HG03469 (cell line): ENCODE data around the gene CGA.
"Not testable (repeated sequence)": the region's sequence is repeated elsewhere in the genome, so short reads cannot be mapped to it uniquely, and the experiment has no call there.

Experiments used
- ATAC-seq: cut with Tn5 transposase; IDR thresholded peaks from one replicate; pipeline ENCODE4 v1.9.1; 2021; ENCODE audit warnings: mild to moderate bottlenecking, moderate library complexity, moderate number of reproducible peaks; ENCODE audit not compliant: unreplicated experiment

CGA gene

DNA sequence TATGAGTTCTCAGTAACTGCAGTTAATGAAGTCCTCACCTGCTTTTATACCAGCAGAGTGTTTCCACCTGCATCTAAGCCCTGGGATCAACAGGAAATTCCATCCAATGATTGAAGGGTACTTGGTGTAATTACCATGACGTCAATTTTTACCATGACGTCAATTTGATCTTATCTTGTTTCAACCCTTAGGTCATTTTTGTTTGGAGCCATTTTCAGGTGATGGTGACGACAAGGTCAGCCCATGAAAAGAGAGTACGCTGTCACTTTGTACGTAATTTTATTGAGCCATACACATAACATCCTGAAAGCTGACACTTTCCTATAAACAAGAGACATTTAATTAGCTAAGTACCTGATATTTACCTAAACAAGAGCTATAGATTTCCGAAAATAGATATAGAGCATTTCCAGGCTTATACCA lies at the start of gene CGA:
TSS of gene CGA (minus strand) at position 20 of the 423 bp plus-strand sequence. CDS start 6,906 bp downstream, outside the sequence.
- no peak for ATAC-seq

DNA sequence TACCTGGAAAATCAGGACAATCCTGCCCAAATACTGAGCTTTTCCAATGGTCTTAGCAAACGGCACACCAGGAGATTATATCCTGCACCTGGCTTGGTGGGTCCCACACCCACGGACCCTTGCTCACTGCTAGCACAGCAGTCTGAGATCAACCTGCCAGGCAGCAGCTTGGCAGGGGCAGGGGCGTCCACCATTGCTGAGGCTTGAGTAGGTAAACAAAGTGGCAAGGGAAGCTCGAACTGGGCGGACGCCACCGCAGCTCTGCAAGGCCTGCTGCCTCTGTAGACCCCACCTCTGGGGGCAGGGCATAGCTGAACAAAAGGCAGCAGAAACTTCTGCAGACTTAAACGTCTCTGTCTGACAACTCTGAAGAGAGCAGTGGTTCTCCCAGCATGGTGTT lies 45.0 kb upstream of the CGA start:
- ATAC-seq = not testable (repeated sequence)

GRCh38 chr6:87139236-87139635 lies 44.3 kb upstream of the CGA start:
- ATAC-seq = peak; percentile 58

- ATAC-seq = no peak
These were observed 42.1 kb upstream of the CGA start for GRCh38 chr6:87136963-87137362.

DNA sequence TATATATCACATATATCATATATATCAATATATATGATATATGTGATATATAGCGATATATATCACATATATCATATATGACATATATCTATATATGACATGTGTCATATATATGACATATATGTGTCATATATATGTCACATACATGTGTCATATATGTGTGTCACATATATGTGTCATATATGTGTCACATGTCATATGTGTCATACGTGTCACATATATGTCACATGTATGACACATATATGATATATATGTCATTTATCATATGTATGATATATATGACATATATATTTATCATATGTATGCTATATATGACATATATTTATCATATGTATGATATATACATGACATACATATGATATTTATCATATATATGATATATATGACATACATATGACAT lies 32.8 kb upstream of the CGA start:
- no peak for ATAC-seq

GRCh38 chr6:87126501-87126900 lies 31.6 kb upstream of the CGA start:
- ATAC-seq = no peak

DNA sequence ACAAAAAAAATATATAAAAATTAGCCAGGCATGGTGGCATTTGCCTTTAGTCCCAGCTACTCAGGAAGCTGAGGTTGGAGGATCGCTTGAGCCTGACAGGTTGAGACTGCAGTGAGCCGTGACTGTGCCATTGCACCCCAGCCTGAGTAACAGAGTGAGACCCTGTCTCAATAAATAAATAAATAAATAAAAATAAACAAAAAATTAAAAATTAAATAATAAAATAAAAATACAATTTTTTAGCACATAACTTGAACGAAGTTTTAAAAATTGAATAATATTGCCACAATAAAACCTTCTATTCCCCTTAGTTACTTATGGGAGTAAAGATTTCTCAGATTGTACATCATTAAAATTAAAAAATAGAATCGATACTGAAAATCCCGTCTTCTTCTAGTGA lies 29.2 kb upstream of the CGA start:
- ATAC-seq = no peak

- ATAC-seq = no peak
These were observed 27.6 kb upstream of the CGA start for GRCh38 chr6:87122477-87122876.

DNA sequence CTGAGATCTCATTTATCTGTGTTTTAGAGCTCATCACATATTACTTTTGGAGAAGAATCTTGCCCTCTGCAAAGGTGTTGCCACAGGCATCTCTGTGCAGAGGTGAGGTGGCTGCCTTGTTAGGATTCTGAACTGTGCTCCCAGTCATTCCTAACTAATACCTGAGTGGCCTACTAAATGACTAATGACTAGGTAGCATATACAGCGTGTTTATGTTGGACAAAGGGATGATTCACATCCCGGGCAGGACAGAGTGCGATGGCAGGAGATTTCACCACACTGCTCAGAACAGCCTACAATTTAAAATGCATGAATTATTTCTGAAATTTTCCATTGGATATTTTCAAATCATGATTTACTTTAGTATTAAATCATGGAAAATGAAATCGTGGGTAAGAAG lies 23.1 kb upstream of the CGA start:
- no peak for ATAC-seq

DNA sequence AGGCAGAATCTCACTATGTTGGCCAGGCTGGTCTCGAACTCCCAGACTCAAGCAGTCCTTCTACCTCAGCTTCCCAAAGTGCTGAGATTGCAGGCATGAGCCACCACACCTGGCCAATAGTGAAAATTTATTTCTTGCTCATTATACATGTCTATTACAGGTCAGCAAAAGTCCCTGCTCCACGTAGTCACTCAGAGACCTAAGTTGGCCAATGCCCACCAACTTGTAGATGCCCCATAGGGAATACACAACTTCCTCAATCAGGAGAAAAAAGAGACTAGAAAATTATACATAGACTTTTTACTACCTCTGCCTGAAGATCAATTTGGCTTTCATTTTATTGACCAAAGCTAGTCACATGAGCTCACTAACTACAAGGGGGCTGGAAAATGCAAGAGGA lies 22.0 kb upstream of the CGA start:
- ATAC-seq = no peak

DNA sequence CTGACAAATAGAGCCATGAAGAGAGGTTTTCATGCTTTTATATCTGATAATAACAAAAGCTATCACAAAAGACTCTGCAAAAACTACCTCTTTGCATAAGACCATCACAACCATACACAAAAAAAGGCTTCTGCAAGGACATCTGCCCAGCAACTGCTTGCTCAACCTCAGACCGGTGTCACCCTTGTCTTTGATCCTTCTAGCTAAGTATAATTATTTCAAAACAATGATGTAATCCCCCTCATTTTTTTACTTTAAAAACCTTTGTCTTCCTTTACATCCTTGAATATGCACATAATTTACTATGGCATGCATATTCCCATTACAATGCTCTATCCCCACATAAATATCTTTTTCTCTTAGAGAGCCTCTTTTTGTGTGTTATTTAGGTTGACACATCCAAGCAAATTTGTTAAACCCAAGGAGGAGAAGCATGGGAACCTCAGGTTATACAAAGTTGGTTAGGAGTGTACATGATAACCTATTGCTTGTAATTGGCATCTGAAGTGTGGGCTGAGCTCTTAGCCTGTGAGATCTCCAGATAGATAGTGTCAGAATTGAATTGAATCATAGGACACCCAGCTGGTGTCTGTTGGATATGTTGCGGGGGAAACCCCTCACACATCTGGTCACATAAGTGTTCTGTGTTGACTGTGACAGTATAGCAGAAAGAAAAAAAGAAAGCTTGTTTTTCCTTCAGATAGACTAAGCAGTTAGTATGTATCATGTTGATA lies 20.7 kb upstream of the CGA start:
- peak; percentile 96 for ATAC-seq

DNA sequence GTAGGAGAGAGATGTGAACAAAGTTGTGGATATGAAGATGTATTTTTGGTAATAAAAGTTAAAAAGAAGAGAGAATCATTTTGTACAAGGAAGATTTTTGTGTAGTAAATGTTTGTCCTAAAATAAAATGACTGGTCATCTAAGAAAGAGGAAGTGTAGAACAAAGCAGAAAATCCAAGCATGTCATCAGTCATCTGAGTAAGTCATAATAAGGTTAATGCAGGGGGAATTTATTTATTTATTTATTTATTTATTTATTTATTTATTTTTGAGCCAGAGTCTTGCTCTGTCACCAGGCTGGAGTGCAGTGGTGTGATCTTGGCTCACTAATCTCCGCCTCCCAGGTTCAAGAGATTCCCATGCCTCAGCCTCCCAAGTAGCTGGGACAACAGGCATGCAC lies 15.7 kb upstream of the CGA start:
- peak; percentile 50 for ATAC-seq

- ATAC-seq = no peak
These were observed 10.9 kb upstream of the CGA start for GRCh38 chr6:87105823-87106222.

GRCh38 chr6:87104667-87105066 lies 9.8 kb upstream of the CGA start:
- ATAC-seq = no peak

- no peak for ATAC-seq
These were observed 9.2 kb upstream of the CGA start for GRCh38 chr6:87103977-87104601.

- ATAC-seq = no peak
These were observed 7.3 kb upstream of the CGA start for GRCh38 chr6:87102151-87102621.

GRCh38 chr6:87101067-87101466 lies 6.2 kb upstream of the CGA start:
- no peak for ATAC-seq

DNA sequence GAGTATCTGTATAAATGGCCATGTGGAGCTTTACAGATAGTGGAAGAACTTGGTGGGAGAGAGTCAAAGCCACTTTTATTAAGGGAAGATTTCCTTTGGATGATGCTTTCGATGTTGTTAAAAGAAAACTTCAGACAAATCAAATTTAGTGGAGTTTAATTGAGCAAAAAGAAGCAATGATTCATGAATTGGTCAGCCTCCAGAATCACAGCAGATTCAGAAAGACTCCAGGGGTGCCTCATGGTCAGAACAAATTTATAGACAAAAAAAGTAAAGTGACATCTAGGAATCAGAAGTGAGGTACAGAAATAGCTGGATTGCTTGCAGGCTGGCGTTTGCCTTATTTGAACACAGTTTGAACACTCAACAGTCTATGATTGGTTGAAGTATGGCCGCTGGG lies 5.3 kb upstream of the CGA start:
- ATAC-seq = no peak

DNA sequence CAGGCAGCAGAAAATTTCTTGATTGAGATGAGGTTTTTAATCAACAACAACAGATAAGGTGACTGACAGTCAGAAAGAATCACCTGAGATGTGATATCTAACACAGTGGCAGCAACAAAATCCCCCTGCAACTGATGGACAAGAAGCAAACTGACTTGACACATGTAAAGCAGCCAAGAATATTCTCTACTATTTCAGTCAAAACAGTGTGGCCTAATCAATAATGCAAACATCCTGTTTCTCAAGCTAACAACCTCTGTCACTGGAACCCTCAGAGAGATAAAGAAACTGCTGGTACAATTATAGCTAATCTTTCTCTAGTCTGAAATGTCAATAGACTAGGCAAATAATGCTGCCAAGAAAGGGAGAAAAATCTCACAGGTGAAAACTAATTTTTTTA lies 4.6 kb upstream of the CGA start:
- peak; percentile 69 for ATAC-seq

- ATAC-seq = no peak
These were observed 330 bp downstream of the CGA start for GRCh38 chr6:87094576-87094975.

GRCh38 chr6:87093651-87094050 lies 1.3 kb downstream of the CGA start:
- ATAC-seq = no peak

- ATAC-seq = no peak
These were observed 1.7 kb downstream of the CGA start for GRCh38 chr6:87093199-87093598.

DNA sequence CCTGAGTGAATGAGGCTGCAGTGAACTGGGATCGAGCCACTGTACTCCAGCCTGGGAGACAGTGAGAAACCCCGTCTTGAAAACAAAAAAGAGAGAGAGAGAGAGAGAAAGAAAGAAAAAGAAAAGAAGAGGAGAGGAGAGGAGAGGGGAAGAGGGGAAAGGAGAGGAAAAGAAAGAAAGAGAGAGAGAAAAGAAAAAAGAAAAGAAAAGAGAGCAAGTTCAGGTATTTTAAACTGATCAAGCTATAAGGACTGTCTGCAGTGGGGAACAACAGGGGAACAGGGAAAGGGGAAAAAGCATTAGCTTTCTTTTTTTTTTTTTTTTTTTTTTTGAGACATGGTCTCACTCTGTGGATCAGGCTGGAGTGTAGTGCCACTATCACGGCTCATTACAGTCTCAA lies 2.5 kb downstream of the CGA start:
- ATAC-seq = no peak
